ENCODE results near the gene CLEC2L.

- TF ChIP-seq CTCF (IDR thresholded peaks at IDR 0.05; ENCODE audit: poor library complexity, severe bottlenecking) (no peak), EZH2 (IDR thresholded peaks at IDR 0.05; ENCODE audit: borderline replicate concordance, insufficient read depth, low read length, poor library complexity, severe bottlenecking) (no peak), EP300 (conservative IDR thresholded peaks at IDR 0.05; ENCODE audit: poor library complexity, severe bottlenecking) (no peak), RAD21 (conservative IDR thresholded peaks at IDR 0.05) (no peak), MXI1 (conservative IDR thresholded peaks at IDR 0.05; ENCODE audit: poor library complexity, severe bottlenecking) (no peak), TAF1 (IDR thresholded peaks at IDR 0.05; ENCODE audit: low read depth) (no peak)
Observed at GRCh38 chr7:139476891-139477290, 46.6 kb upstream of the CLEC2L start.

Measured in neural cell (in vitro differentiated cells).